ENCODE data around the gene CRP.
"Not testable (repeated sequence)": the region's sequence is repeated elsewhere in the genome, so short reads cannot be mapped to it uniquely, and the experiment has no call there.

Gene CRP

GRCh38 chr1:159699246-159699645 is 15.1 kb downstream of the CRP start:
- no peak for DNase-seq

- no peak for DNase-seq
These were observed 26.9 kb downstream of the CRP start for GRCh38 chr1:159687511-159687910.

- no peak for DNase-seq
These were observed 27.6 kb downstream of the CRP start for GRCh38 chr1:159686599-159687299.

- DNase-seq, result no peak
These were observed 35.5 kb downstream of the CRP start for GRCh38 chr1:159678939-159679338.

- no peak for DNase-seq
These were observed 39.3 kb downstream of the CRP start for GRCh38 chr1:159675046-159675445.

- DNase-seq, result not testable (repeated sequence)
These were observed 42.0 kb downstream of the CRP start for GRCh38 chr1:159672390-159672789.

- no peak for DNase-seq
These were observed 45.1 kb downstream of the CRP start for GRCh38 chr1:159669338-159669737.

GRCh38 chr1:159668739-159669138 is 45.6 kb downstream of the CRP start:
- DNase-seq, result no peak

- DNase-seq, result no peak
These were observed 50.1 kb downstream of the CRP start for GRCh38 chr1:159664247-159664646.

- DNase-seq, result no peak
These were observed 50.8 kb downstream of the CRP start for GRCh38 chr1:159663552-159663951.
